Measurements from ENCODE around the gene RNF125. TPM values are rescaled to one million over a fixed set of nuclear protein-coding genes. Genes with fewer than 3 reads are reported as not detected.

Gene RNF125
- total and polyA plus RNA-seq, 2 experiments from 2014 or later, result 11.4 to 29.2 TPM

GRCh38 chr18:32067375-32068167 lies 48.9 kb downstream of the RNF125 start (continued):
- TF ChIP-seq, protein P1, sequence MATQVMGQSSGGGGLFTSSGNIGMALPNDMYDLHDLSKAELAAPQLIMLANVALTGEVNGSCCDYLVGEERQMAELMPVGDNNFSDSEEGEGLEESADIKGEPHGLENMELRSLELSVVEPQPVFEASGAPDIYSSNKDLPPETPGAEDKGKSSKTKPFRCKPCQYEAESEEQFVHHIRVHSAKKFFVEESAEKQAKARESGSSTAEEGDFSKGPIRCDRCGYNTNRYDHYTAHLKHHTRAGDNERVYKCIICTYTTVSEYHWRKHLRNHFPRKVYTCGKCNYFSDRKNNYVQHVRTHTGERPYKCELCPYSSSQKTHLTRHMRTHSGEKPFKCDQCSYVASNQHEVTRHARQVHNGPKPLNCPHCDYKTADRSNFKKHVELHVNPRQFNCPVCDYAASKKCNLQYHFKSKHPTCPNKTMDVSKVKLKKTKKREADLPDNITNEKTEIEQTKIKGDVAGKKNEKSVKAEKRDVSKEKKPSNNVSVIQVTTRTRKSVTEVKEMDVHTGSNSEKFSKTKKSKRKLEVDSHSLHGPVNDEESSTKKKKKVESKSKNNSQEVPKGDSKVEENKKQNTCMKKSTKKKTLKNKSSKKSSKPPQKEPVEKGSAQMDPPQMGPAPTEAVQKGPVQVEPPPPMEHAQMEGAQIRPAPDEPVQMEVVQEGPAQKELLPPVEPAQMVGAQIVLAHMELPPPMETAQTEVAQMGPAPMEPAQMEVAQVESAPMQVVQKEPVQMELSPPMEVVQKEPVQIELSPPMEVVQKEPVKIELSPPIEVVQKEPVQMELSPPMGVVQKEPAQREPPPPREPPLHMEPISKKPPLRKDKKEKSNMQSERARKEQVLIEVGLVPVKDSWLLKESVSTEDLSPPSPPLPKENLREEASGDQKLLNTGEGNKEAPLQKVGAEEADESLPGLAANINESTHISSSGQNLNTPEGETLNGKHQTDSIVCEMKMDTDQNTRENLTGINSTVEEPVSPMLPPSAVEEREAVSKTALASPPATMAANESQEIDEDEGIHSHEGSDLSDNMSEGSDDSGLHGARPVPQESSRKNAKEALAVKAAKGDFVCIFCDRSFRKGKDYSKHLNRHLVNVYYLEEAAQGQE (IDR thresholded peaks at IDR 0.05; ENCODE audit: unreplicated experiment), result no peak
- TF ChIP-seq POLR2AphosphoS5 (IDR thresholded peaks at IDR 0.05; ENCODE audit: low read depth), result no peak
- no peak for TF ChIP-seq JUNB (IDR thresholded peaks at IDR 0.05; ENCODE audit: unreplicated experiment)
- no peak for TF ChIP-seq ETS1 (IDR thresholded peaks at IDR 0.05)
- TF ChIP-seq EZH2phosphoT487 (IDR thresholded peaks at IDR 0.05; ENCODE audit: unreplicated experiment), result no peak
- TF ChIP-seq, protein P2, sequence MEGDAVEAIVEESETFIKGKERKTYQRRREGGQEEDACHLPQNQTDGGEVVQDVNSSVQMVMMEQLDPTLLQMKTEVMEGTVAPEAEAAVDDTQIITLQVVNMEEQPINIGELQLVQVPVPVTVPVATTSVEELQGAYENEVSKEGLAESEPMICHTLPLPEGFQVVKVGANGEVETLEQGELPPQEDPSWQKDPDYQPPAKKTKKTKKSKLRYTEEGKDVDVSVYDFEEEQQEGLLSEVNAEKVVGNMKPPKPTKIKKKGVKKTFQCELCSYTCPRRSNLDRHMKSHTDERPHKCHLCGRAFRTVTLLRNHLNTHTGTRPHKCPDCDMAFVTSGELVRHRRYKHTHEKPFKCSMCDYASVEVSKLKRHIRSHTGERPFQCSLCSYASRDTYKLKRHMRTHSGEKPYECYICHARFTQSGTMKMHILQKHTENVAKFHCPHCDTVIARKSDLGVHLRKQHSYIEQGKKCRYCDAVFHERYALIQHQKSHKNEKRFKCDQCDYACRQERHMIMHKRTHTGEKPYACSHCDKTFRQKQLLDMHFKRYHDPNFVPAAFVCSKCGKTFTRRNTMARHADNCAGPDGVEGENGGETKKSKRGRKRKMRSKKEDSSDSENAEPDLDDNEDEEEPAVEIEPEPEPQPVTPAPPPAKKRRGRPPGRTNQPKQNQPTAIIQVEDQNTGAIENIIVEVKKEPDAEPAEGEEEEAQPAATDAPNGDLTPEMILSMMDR (conservative IDR thresholded peaks at IDR 0.05; ENCODE audit: low read depth in 2 of 2), result no peak
- TF ChIP-seq ZNF331 (CRISPR knock-in tag; IDR thresholded peaks at IDR 0.05; ENCODE audit: low read depth), result no peak
- no peak for TF ChIP-seq CREB1 (CRISPR knock-in tag; IDR thresholded peaks at IDR 0.05; ENCODE audit: low read depth)

- no peaks in the 10 kb centered on the region for H3F3A ChIP-seq (replicated peaks; ENCODE audit: low read depth)
Measured at GRCh38 chr18:32072321-32072720, 53.7 kb downstream of the RNF125 start.

More at GRCh38 chr18:32072321-32072720, 53.7 kb downstream of the RNF125 start:
- ATAC-seq, result no peak
- TF ChIP-seq ZNF331 (CRISPR knock-in tag; IDR thresholded peaks at IDR 0.05; ENCODE audit: low read depth) (no peak), NANOG (IDR thresholded peaks at IDR 0.05; ENCODE audit: borderline replicate concordance) (no peak), JUNB (IDR thresholded peaks at IDR 0.05; ENCODE audit: unreplicated experiment) (no peak)
- TF ChIP-seq, protein P2 (conservative IDR thresholded peaks at IDR 0.05; ENCODE audit: low read depth in 2 of 2), result peak in 1 of 2 experiments; percentile 25; a peak in 2 of 4 replicates
- TF ChIP-seq, protein P1 (IDR thresholded peaks at IDR 0.05; ENCODE audit: unreplicated experiment), result no peak
- H3K4me2 ChIP-seq, result no peak overlapping the region
- H3K9me2 ChIP-seq (ENCODE audit: insufficient read depth), result no peaks in the 10 kb centered on the region
- no peaks in the 10 kb centered on the region for H3K4me1 ChIP-seq (ENCODE audit: insufficient read depth)
- no peak overlapping the region for H3K4me3 ChIP-seq
- H4K20me1 ChIP-seq (replicated peaks; ENCODE audit: insufficient read depth), result no peaks in the 10 kb centered on the region; the same call in 1 of the 2 replicates
- no peaks in the 10 kb centered on the region for H3K79me2 ChIP-seq (replicated peaks; ENCODE audit: insufficient read depth)
- Mint-ChIP-seq H3K27me3 (ENCODE audit: insufficient read depth, low read depth, poor library complexity) (no peaks in the 10 kb centered on the region), H3K4me3 (no peak overlapping the region), H3K27ac (no peak overlapping the region), H3K36me3 (ENCODE audit: low read depth) (no peaks in the 10 kb centered on the region; the same call in 2 of the 3 replicates), H3K9me3 (no peaks in the 10 kb centered on the region), H3K4me1 (no peaks in the 10 kb centered on the region)
- H3K27me3 ChIP-seq (ENCODE audit: insufficient read depth), result no peaks in the 10 kb centered on the region
- H2AFZ ChIP-seq, result no peak overlapping the region
- peak; percentile 16 for DNase-seq (ENCODE audit: low spot score)
- H3K36me3 ChIP-seq (ENCODE audit: insufficient read depth), result no peaks in the 10 kb centered on the region
- H3K27ac ChIP-seq (ENCODE audit: low read depth), result no peak overlapping the region

All from GM23338 (cell line).